AG08395 (cell line): ENCODE data around the gene STAG1.
"Not testable (repeated sequence)": the region's sequence is repeated elsewhere in the genome, so short reads cannot be mapped to it uniquely, and the experiment has no call there.

Source experiments
- DNase-seq: peaks from one replicate; pipeline ENCODE4 v3.0.0; 2012; ENCODE audit warnings: mixed read lengths, low spot score

STAG1 gene

GRCh38 chr3:136745916-136746315 is 6.3 kb downstream of the STAG1 start:
- no peak for DNase-seq

GRCh38 chr3:136741063-136741462 is 11.1 kb downstream of the STAG1 start:
- no peak for DNase-seq

GRCh38 chr3:136740351-136740958 is 11.7 kb downstream of the STAG1 start:
- DNase-seq: no peak

GRCh38 chr3:136736950-136737349 is 15.2 kb downstream of the STAG1 start:
- not testable (repeated sequence) for DNase-seq

GRCh38 chr3:136735103-136735502 is 17.1 kb downstream of the STAG1 start:
- no peak for DNase-seq

GRCh38 chr3:136734382-136735070 is 17.7 kb downstream of the STAG1 start:
- no peak for DNase-seq

- no peak for DNase-seq
Measured at GRCh38 chr3:136733317-136733833, 18.8 kb downstream of the STAG1 start.

- DNase-seq: no peak
Measured at GRCh38 chr3:136731274-136731884, 20.8 kb downstream of the STAG1 start.

GRCh38 chr3:136730595-136731273 is 21.4 kb downstream of the STAG1 start:
- DNase-seq: no peak

- peak; percentile 55 for DNase-seq
Measured at GRCh38 chr3:136728918-136729317, 23.3 kb downstream of the STAG1 start.

GRCh38 chr3:136728473-136728872 is 23.7 kb downstream of the STAG1 start:
- no peak for DNase-seq

GRCh38 chr3:136725468-136725867 is 26.7 kb downstream of the STAG1 start:
- no peak for DNase-seq

GRCh38 chr3:136722916-136723315 is 29.3 kb downstream of the STAG1 start:
- not testable (repeated sequence) for DNase-seq

GRCh38 chr3:136722399-136722798 is 29.8 kb downstream of the STAG1 start:
- DNase-seq: not testable (repeated sequence)

GRCh38 chr3:136720091-136720490 is 32.1 kb downstream of the STAG1 start:
- DNase-seq: no peak

- DNase-seq: no peak
Measured at GRCh38 chr3:136716629-136717028, 35.5 kb downstream of the STAG1 start.

- DNase-seq: no peak
Measured at GRCh38 chr3:136714020-136714419, 38.2 kb downstream of the STAG1 start.

- DNase-seq: no peak
Measured at GRCh38 chr3:136712941-136713340, 39.2 kb downstream of the STAG1 start.

- DNase-seq: not testable (repeated sequence)
Measured at GRCh38 chr3:136711888-136712287, 40.3 kb downstream of the STAG1 start.

- no peak for DNase-seq
Measured at GRCh38 chr3:136711277-136711676, 40.9 kb downstream of the STAG1 start.

GRCh38 chr3:136709775-136710174 is 42.4 kb downstream of the STAG1 start:
- not testable (repeated sequence) for DNase-seq

GRCh38 chr3:136708333-136708985 is 43.7 kb downstream of the STAG1 start:
- DNase-seq: no peak
